ENCODE results near the gene TMEM86B. TPM values are rescaled to one million over a fixed set of nuclear protein-coding genes. Genes with fewer than 3 reads are reported as not detected.

TMEM86B gene
- total RNA-seq, 4 donors from 2014 or later, result 2.0 to 40.8 (median 4.4) TPM

DNA sequence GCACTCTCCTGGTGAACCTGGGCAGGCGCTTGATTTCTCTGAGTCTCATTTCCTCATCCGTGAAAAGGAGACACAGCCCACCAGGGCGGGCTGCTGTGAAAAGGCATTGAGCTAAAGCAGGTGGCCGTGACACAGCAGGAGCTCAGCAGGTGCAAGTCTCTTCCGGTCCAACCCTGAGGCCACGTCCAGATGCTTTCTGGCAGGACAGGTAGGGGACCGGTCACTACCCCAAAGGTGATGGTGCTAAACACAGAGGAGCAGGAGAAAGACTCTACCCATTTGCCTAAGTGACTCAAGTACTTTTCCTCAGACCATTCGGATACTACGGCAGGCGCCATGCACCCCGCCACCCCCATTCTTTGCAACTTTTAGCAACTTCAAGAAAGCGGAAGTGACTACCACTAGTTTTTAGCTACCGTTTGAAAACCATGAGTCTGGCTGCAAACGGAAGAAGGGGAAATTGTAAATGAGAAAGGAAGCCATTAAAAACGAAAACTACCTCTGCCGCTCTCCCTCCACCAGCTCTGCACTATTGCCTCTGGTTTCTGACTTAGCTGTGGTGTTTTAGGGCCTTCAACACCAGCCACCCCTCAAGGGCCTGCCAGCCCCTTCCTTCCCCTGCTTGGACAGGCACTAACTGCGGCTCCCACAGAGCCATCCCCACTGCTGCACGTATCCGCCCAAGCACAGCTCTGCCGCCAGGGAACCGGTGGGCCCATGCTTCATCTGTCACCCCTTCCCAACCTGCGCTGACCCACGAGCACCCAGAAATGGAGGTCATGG, 25.5 kb upstream of the TMEM86B start:
- H3K4me1 ChIP-seq, result peaks cover 26 to 81% (median 34%) of the 10 kb centered on the region in 4 donors
- intact Hi-C loops (cut with DNase I; ENCODE audit: low total_unique reads), result no loop called here

DNA sequence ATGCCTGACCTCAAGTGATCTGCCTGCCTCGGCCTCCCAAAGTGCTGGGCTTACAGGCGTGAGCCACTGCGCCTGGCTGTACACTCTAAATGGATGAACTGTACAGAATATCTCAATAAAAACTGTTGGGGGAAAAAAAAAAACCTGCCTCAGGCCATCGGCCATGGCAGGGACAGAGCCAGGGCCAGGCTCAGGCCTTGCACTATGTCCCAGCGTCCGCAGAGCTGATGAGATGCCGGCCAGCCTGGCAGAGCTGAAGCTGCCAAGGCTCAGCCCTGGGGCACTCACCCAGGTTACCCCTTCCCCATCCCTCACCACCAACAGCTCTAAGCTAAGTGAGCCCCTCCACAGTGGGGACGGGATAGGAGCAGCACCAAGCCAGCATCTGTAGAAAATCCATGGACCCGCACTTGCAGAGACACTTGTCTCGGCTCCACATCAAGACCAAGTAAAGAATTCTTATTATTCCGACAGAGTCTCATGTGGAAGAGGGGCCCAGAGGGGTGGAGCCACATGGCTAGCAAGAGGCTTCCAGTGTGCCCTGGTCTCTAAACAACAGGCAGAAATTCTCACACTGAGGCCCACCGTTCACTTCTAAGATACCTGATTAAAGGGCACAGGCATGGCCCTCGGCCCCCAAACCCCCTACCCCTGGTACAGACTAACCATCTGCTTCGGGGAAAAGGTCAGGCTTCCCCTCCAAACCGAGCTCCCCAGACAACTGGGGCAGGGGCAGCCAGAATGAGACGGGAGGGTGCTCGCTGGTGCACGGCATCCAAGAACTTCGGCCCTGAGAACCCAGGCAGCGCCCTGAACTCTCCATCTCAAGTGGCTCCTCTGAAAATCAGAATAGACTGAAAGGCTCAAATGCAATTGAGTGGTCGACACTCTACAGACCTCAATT, 24.4 kb upstream of the TMEM86B start:
- WGBS, 2 donors (ENCODE audit: low coverage in 1 of 2), result 79 to 90% methylated on average over 4 to 19 of the region's 21 CpGs
- DNase-seq, result no peak
- Histone ChIP-seq H3K4me1 (peaks cover 27 to 91% (median 42%) of the 10 kb centered on the region in 4 donors), H3K36me3 (no peaks in the 10 kb centered on the region), H3K27ac (peak overlapping the region; percentile 73 to 87 (median 78)), H3K4me3 (peak overlapping the region in 1 of 4 donors; percentile 95), H3K9me3 (no peaks in the 10 kb centered on the region), H3K27me3 (no peaks in the 10 kb centered on the region)
- in situ Hi-C loops (cut with MboI; ENCODE audit: low pct_ligation_motif_present in 1 of 4, low pct_unique_long_range_greater_than_20kb in 1 of 4, low sequenced_read_pairs in 3 of 4), result no loop called here
- TF ChIP-seq POLR2A (IDR thresholded peaks at IDR 0.05), result no peak
- TF ChIP-seq, protein P1, sequence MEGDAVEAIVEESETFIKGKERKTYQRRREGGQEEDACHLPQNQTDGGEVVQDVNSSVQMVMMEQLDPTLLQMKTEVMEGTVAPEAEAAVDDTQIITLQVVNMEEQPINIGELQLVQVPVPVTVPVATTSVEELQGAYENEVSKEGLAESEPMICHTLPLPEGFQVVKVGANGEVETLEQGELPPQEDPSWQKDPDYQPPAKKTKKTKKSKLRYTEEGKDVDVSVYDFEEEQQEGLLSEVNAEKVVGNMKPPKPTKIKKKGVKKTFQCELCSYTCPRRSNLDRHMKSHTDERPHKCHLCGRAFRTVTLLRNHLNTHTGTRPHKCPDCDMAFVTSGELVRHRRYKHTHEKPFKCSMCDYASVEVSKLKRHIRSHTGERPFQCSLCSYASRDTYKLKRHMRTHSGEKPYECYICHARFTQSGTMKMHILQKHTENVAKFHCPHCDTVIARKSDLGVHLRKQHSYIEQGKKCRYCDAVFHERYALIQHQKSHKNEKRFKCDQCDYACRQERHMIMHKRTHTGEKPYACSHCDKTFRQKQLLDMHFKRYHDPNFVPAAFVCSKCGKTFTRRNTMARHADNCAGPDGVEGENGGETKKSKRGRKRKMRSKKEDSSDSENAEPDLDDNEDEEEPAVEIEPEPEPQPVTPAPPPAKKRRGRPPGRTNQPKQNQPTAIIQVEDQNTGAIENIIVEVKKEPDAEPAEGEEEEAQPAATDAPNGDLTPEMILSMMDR (IDR thresholded peaks at IDR 0.05), result no peak
- TF ChIP-seq EP300 (IDR thresholded peaks at IDR 0.05; ENCODE audit: low read depth), result no peak
- TF ChIP-seq POLR2AphosphoS5 (IDR thresholded peaks at IDR 0.05), result no peak
- intact Hi-C loops (cut with DNase I; ENCODE audit: low total_unique reads), result no loop called here

More for the DNA sequence above, 25.5 kb upstream of the TMEM86B start:
- no peaks in the 10 kb centered on the region for H3K36me3 ChIP-seq
- WGBS, 2 donors (ENCODE audit: low coverage in 1 of 2), result 70 to 78% methylated on average over 8 to 23 of the region's 23 CpGs
- in situ Hi-C loops (cut with MboI; ENCODE audit: low pct_ligation_motif_present in 1 of 4, low pct_unique_long_range_greater_than_20kb in 1 of 4, low sequenced_read_pairs in 3 of 4), result no loop called here
- H3K9me3 ChIP-seq, result no peaks in the 10 kb centered on the region
- TF ChIP-seq POLR2AphosphoS5 (IDR thresholded peaks at IDR 0.05) (no peak), EP300 (IDR thresholded peaks at IDR 0.05; ENCODE audit: low read depth) (no peak), POLR2A (IDR thresholded peaks at IDR 0.05) (no peak)
- TF ChIP-seq, protein P1 (IDR thresholded peaks at IDR 0.05), result no peak
- H3K27me3 ChIP-seq, result no peaks in the 10 kb centered on the region
- DNase-seq, result peak; percentile 69
- peak overlapping the region; percentile 73 to 87 (median 78) for H3K27ac ChIP-seq
- peak overlapping the region in 3 of 4 donors; percentile 4 to 95 (median 10) for H3K4me3 ChIP-seq

DNA sequence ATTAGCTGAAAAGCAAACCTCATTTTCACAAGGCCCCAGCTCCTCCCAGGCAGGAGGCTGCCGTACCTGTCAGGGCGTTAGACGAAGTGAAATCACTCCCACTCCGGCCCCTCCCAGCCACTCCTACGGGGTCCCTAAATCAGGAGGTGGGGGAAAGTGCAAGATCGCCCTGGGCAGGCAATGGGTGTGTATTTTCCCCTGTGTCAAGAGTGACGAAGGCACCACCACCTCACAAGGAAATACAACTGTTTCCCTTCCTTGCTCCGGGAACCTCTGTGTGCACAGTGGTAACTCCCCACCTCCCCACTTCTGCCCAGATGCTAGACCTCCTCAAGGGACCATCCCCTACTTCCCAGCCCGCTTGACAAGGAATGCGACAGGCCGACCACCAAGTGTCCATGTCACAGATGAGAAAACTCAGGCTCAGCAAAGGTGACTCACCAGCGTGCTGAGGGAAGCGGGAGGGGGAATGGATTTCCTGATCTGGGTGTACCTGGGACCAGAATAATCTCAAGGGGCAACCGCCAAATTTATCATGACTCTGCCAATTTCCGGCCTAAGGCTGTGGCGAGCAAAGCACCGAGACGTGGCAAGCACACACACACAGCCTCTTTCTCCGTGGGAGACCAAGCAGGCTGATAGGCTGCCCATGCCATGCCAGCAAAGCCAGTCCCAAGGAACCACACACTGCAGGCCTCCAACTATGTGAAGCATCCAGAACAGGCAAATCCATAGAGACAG, 22.9 kb upstream of the TMEM86B start:
- peaks cover 27 to 89% (median 38%) of the 10 kb centered on the region in 4 donors for H3K4me1 ChIP-seq

More for the DNA sequence above, 22.9 kb upstream of the TMEM86B start:
- Histone ChIP-seq H3K27ac (peak overlapping the region; percentile 34 to 55 (median 46)), H3K36me3 (peaks cover 0 to 3% (median 2%) of the 10 kb centered on the region in 4 donors), H3K9me3 (no peaks in the 10 kb centered on the region), H3K4me3 (no peak overlapping the region), H3K27me3 (no peaks in the 10 kb centered on the region)
- TF ChIP-seq POLR2A (IDR thresholded peaks at IDR 0.05), result no peak
- TF ChIP-seq POLR2AphosphoS5 (IDR thresholded peaks at IDR 0.05), result no peak
- TF ChIP-seq, protein P1 (IDR thresholded peaks at IDR 0.05), result no peak
- TF ChIP-seq EP300 (IDR thresholded peaks at IDR 0.05; ENCODE audit: low read depth), result no peak
- WGBS, 2 donors (ENCODE audit: low coverage in 1 of 2), result 40 to 63% methylated on average over 3 to 19 of the region's 19 CpGs
- in situ Hi-C loops (cut with MboI; ENCODE audit: low pct_ligation_motif_present in 1 of 4, low pct_unique_long_range_greater_than_20kb in 1 of 4, low sequenced_read_pairs in 3 of 4) (no loop called here), intact Hi-C loops (cut with DNase I; ENCODE audit: low total_unique reads) (no loop called here)
- no peak for DNase-seq

Measured in transverse colon (tissue), 4 donors.